Activated naive CD4-positive, alpha-beta T cell treated with anti-CD3 and anti-CD28 coated beads, Interleukin-2, amount 10 ng/mL, durations not matched to agents 7 days and 5 days (primary cell): ENCODE measurements around the gene DNAJC22.
"Not testable (repeated sequence)": the region's sequence is repeated elsewhere in the genome, so short reads cannot be mapped to it uniquely, and the experiment has no call there.

Source experiments
- CTCF ChIA-PET: fragments of 350-600 bp; sonication (Branson Sonifier 250); formaldehyde crosslinking; loops from one replicate; lab custom pipeline; 2021; ENCODE audit warnings: antibody characterized with exemption; lab: Charles Lee
- DNase-seq: peaks from one replicate; pipeline ENCODE4 v3.0.0-alpha.2; 2020
- H3K27ac Mint-ChIP-seq: one replicate; pipeline ENCODE4 v1.8.0; 2021; ENCODE audit warnings: mild to moderate bottlenecking, moderate library complexity, mixed read lengths
- H3K27me3 Mint-ChIP-seq: one replicate; pipeline ENCODE4 v1.8.0; 2021; ENCODE audit warnings: mild to moderate bottlenecking, mixed read lengths
- H3K36me3 Mint-ChIP-seq: one replicate; pipeline ENCODE4 v1.8.0; 2021; ENCODE audit warnings: mixed read lengths
- H3K4me1 Mint-ChIP-seq: one replicate; pipeline ENCODE4 v1.8.0; 2021; ENCODE audit warnings: mixed read lengths
- H3K4me3 Mint-ChIP-seq: one replicate; pipeline ENCODE4 v1.8.0; 2021; ENCODE audit warnings: mild to moderate bottlenecking, moderate library complexity, mixed read lengths
- H3K9me3 Mint-ChIP-seq: one replicate; pipeline ENCODE4 v1.8.0; 2021; ENCODE audit warnings: mixed read lengths

DNAJC22 gene

GRCh38 chr12:49364989-49365388 lies 18.3 kb downstream of the DNAJC22 start:
- no peak overlapping the region for H3K4me3 Mint-ChIP-seq
- peaks cover 23% of the 10 kb centered on the region for H3K27me3 Mint-ChIP-seq
- no peaks in the 10 kb centered on the region for H3K36me3 Mint-ChIP-seq
- CTCF ChIA-PET = interaction anchor here (1.0 to 11.6 kb wide), 6 partner anchors 17 to 159 kb away, joined by 3 to 309 read pairs (median 6); partner anchors contain the start of gene PRPH
- H3K27ac Mint-ChIP-seq = peak overlapping the region; percentile 1
- DNase-seq = no peak
- H3K9me3 Mint-ChIP-seq = no peaks in the 10 kb centered on the region
- H3K4me1 Mint-ChIP-seq = peaks cover 33% of the 10 kb centered on the region

GRCh38 chr12:49365542-49365941 lies 18.9 kb downstream of the DNAJC22 start:
- CTCF ChIA-PET = interaction anchor here (1.1 to 11.6 kb wide), 5 partner anchors 17 to 149 kb away, joined by 3 to 309 read pairs (median 6); partner anchors contain the start of gene PRPH
- peak overlapping the region; percentile 93 for H3K4me3 Mint-ChIP-seq

GRCh38 chr12:49366096-49366651 lies 19.5 kb downstream of the DNAJC22 start:
- DNase-seq = no peak
- Mint-ChIP-seq H3K9me3 (no peaks in the 10 kb centered on the region), H3K4me1 (peaks cover 38% of the 10 kb centered on the region), H3K27ac (peak overlapping the region; percentile 94), H3K36me3 (peaks cover 2% of the 10 kb centered on the region), H3K4me3 (peak overlapping the region; percentile 93), H3K27me3 (peaks cover 14% of the 10 kb centered on the region)
- CTCF ChIA-PET = interaction anchor here (1.1 to 11.6 kb wide), 10 partner anchors 8 to 149 kb away, joined by 3 to 309 read pairs (median 4); partner anchors contain the start of gene TROAP

More at GRCh38 chr12:49365542-49365941, 18.9 kb downstream of the DNAJC22 start:
- Mint-ChIP-seq H3K27ac (peak overlapping the region; percentile 1), H3K4me1 (peaks cover 36% of the 10 kb centered on the region), H3K27me3 (peaks cover 18% of the 10 kb centered on the region), H3K9me3 (no peaks in the 10 kb centered on the region), H3K36me3 (peaks cover under 1% of the 10 kb centered on the region)
- DNase-seq = no peak

- DNase-seq = peak; percentile 93
- H3K4me1 Mint-ChIP-seq = peaks cover 38% of the 10 kb centered on the region
- CTCF ChIA-PET = interaction anchor here (1.0 to 11.6 kb wide), 11 partner anchors 9 to 148 kb away, joined by 3 to 309 read pairs (median 3); partner anchors contain the start of genes C1QL4 and TROAP
- peaks cover 13% of the 10 kb centered on the region for H3K27me3 Mint-ChIP-seq
- H3K27ac Mint-ChIP-seq = peak overlapping the region; percentile 94
- peaks cover 2% of the 10 kb centered on the region for H3K36me3 Mint-ChIP-seq
- H3K4me3 Mint-ChIP-seq = peak overlapping the region; percentile 93
- no peaks in the 10 kb centered on the region for H3K9me3 Mint-ChIP-seq
Observed at GRCh38 chr12:49366652-49367380, 20.1 kb downstream of the DNAJC22 start.

- H3K9me3 Mint-ChIP-seq = no peaks in the 10 kb centered on the region
- DNase-seq = no peak
- peaks cover 13% of the 10 kb centered on the region for H3K27me3 Mint-ChIP-seq
- H3K36me3 Mint-ChIP-seq = peaks cover 2% of the 10 kb centered on the region
- CTCF ChIA-PET = interaction anchor here (1.0 to 11.6 kb wide), 11 partner anchors 8 to 147 kb away, joined by 3 to 309 read pairs (median 3); partner anchors contain the start of genes C1QL4, DNAJC22 and TROAP
- H3K27ac Mint-ChIP-seq = peak within 1 kb of the TSS; percentile 94
- H3K4me1 Mint-ChIP-seq = peaks cover 39% of the 10 kb centered on the region
- H3K4me3 Mint-ChIP-seq = peak within 1 kb of the TSS; percentile 93
Observed at GRCh38 chr12:49367381-49368239, 20.9 kb downstream of the DNAJC22 start, which contains the start of gene SPATS2. SPATS2 (plus strand) TSS chr12:49367462; CDS start chr12:49461013, 93,551 bp downstream.

GRCh38 chr12:49368240-49368600 lies 21.5 kb downstream of the DNAJC22 start:
- no peak for DNase-seq
- H3K4me3 Mint-ChIP-seq = peak overlapping the region; percentile 93
- CTCF ChIA-PET = interaction anchor here (1.0 to 2.1 kb wide), 4 partner anchors 10 to 146 kb away, joined by 3 to 7 read pairs (median 4); partner anchors contain the start of gene DNAJC22
- H3K27me3 Mint-ChIP-seq = peaks cover 13% of the 10 kb centered on the region
- H3K9me3 Mint-ChIP-seq = no peaks in the 10 kb centered on the region
- H3K36me3 Mint-ChIP-seq = peaks cover 2% of the 10 kb centered on the region
- no peak overlapping the region for H3K27ac Mint-ChIP-seq
- peaks cover 40% of the 10 kb centered on the region for H3K4me1 Mint-ChIP-seq

- H3K4me1 Mint-ChIP-seq = peaks cover 40% of the 10 kb centered on the region
- H3K4me3 Mint-ChIP-seq = no peak overlapping the region
- CTCF ChIA-PET = interaction anchor here (0.5 to 2.1 kb wide), 3 partner anchors 20 to 144 kb away, joined by 3 to 5 read pairs (median 4); no protein-coding TSS in a partner anchor
- H3K9me3 Mint-ChIP-seq = no peaks in the 10 kb centered on the region
- peaks cover 6% of the 10 kb centered on the region for H3K27me3 Mint-ChIP-seq
- DNase-seq = peak; percentile 49
- peaks cover 2% of the 10 kb centered on the region for H3K36me3 Mint-ChIP-seq
- H3K27ac Mint-ChIP-seq = peak overlapping the region; percentile 56
Observed at GRCh38 chr12:49369411-49370145, 22.9 kb downstream of the DNAJC22 start.

- Mint-ChIP-seq H3K36me3 (peaks cover 2% of the 10 kb centered on the region), H3K9me3 (no peaks in the 10 kb centered on the region), H3K27me3 (peaks cover 6% of the 10 kb centered on the region), H3K27ac (no peak overlapping the region), H3K4me3 (no peak overlapping the region), H3K4me1 (peaks cover 38% of the 10 kb centered on the region)
- no peak for DNase-seq
- CTCF ChIA-PET = interaction anchor here (1.2 to 1.8 kb wide), 2 partner anchors 12 to 18 kb away, joined by 3 to 6 read pairs; no protein-coding TSS in a partner anchor
Observed at GRCh38 chr12:49370539-49370938, 23.9 kb downstream of the DNAJC22 start.

GRCh38 chr12:49375406-49375805 lies 28.7 kb downstream of the DNAJC22 start:
- no peak overlapping the region for H3K4me3 Mint-ChIP-seq
- DNase-seq = no peak
- H3K36me3 Mint-ChIP-seq = peaks cover 2% of the 10 kb centered on the region

GRCh38 chr12:49377386-49377785 lies 30.7 kb downstream of the DNAJC22 start:
- H3K27me3 Mint-ChIP-seq = no peaks in the 10 kb centered on the region
- no peak overlapping the region for H3K27ac Mint-ChIP-seq
- H3K4me3 Mint-ChIP-seq = no peak overlapping the region
- H3K36me3 Mint-ChIP-seq = no peaks in the 10 kb centered on the region
- DNase-seq = no peak
- H3K9me3 Mint-ChIP-seq = no peaks in the 10 kb centered on the region
- peaks cover 2% of the 10 kb centered on the region for H3K4me1 Mint-ChIP-seq
- CTCF ChIA-PET = interaction anchor here (1.4 to 2.3 kb wide), 2 partner anchors 11 to 19 kb away, joined by 3 to 8 read pairs; no protein-coding TSS in a partner anchor

More at GRCh38 chr12:49375406-49375805, 28.7 kb downstream of the DNAJC22 start:
- H3K27me3 Mint-ChIP-seq = no peaks in the 10 kb centered on the region
- CTCF ChIA-PET = interaction anchor here (1.1 to 1.8 kb wide), 2 partner anchors 9 to 28 kb away, joined by 3 to 5 read pairs; partner anchors contain the start of gene SPATS2
- H3K27ac Mint-ChIP-seq = no peak overlapping the region
- H3K4me1 Mint-ChIP-seq = peaks cover 6% of the 10 kb centered on the region
- H3K9me3 Mint-ChIP-seq = no peaks in the 10 kb centered on the region

- H3K4me3 Mint-ChIP-seq, H3K9me3 Mint-ChIP-seq, DNase-seq, H3K27me3 Mint-ChIP-seq, CTCF ChIA-PET, H3K36me3 Mint-ChIP-seq, H3K4me1 Mint-ChIP-seq, H3K27ac Mint-ChIP-seq: not testable (repeated sequence)
Observed at GRCh38 chr12:49380184-49380583, 33.5 kb downstream of the DNAJC22 start.

- peak; percentile 75 for DNase-seq
Observed at GRCh38 chr12:49388682-49389386, 42.1 kb downstream of the DNAJC22 start.

More at GRCh38 chr12:49388682-49389386, 42.1 kb downstream of the DNAJC22 start:
- CTCF ChIA-PET = interaction anchor here (0.6 to 2.3 kb wide), 6 partner anchors 12 to 1501 kb away, joined by 3 to 6 read pairs (median 4); partner anchors contain the start of gene SPATS2
- H3K27ac Mint-ChIP-seq = no peak overlapping the region
- no peaks in the 10 kb centered on the region for H3K27me3 Mint-ChIP-seq
- no peak overlapping the region for H3K4me3 Mint-ChIP-seq
- peaks cover 7% of the 10 kb centered on the region for H3K36me3 Mint-ChIP-seq
- no peaks in the 10 kb centered on the region for H3K9me3 Mint-ChIP-seq
- peaks cover 9% of the 10 kb centered on the region for H3K4me1 Mint-ChIP-seq
